Fibroblast of skin of left quadriceps (primary cell): Measurements from ENCODE around the gene FLNC.

Experiments used
- DNase-seq, 2 experiments: peaks; one replicate each; pipeline ENCODE4 v3.0.0-alpha.2; 2013; ENCODE audit warnings: low read depth in 2 of 2

Gene FLNC

GRCh38 chr7:128801003-128801402 lies 29.2 kb upstream of the FLNC start:
- no peak for DNase-seq

GRCh38 chr7:128801667-128802418 lies 28.4 kb upstream of the FLNC start:
- DNase-seq, result no peak

- no peak for DNase-seq
Measured at GRCh38 chr7:128804484-128804883, 25.7 kb upstream of the FLNC start.

GRCh38 chr7:128805225-128805624 lies 25.0 kb upstream of the FLNC start:
- DNase-seq, result no peak

- DNase-seq, result no peak
Measured at GRCh38 chr7:128807191-128807590, 23.0 kb upstream of the FLNC start.

GRCh38 chr7:128809363-128809762 lies 20.8 kb upstream of the FLNC start:
- no peak for DNase-seq

- DNase-seq, result no peak
Measured at GRCh38 chr7:128810473-128810872, 19.7 kb upstream of the FLNC start.

- no peak for DNase-seq
Measured at GRCh38 chr7:128810997-128811396, 19.2 kb upstream of the FLNC start.

- no peak for DNase-seq
Measured at GRCh38 chr7:128811631-128812430, 18.4 kb upstream of the FLNC start.

GRCh38 chr7:128812514-128813168 lies 17.6 kb upstream of the FLNC start:
- DNase-seq, result no peak

GRCh38 chr7:128814499-128814898 lies 15.7 kb upstream of the FLNC start:
- DNase-seq, result no peak

- no peak for DNase-seq
Measured at GRCh38 chr7:128815289-128815942, 14.8 kb upstream of the FLNC start.

GRCh38 chr7:128818694-128819093 lies 11.5 kb upstream of the FLNC start:
- no peak for DNase-seq

GRCh38 chr7:128821724-128822123 lies 8.5 kb upstream of the FLNC start:
- DNase-seq, result no peak

GRCh38 chr7:128826512-128826911 lies 3.7 kb upstream of the FLNC start:
- no peak for DNase-seq

- DNase-seq, result no peak
Measured at GRCh38 chr7:128826916-128827247, 3.3 kb upstream of the FLNC start.

- no peak for DNase-seq
Measured at GRCh38 chr7:128827248-128827958, 2.8 kb upstream of the FLNC start.

- no peak for DNase-seq
Measured at GRCh38 chr7:128827971-128828711, 2.1 kb upstream of the FLNC start.

GRCh38 chr7:128829391-128830166 lies 627 bp upstream of the FLNC start:
- no peak for DNase-seq
